Coronary artery (tissue), 2 donors: ENCODE results near the gene FTSJ1.
"Not testable (repeated sequence)": the region's sequence is repeated elsewhere in the genome, so short reads cannot be mapped to it uniquely, and the experiment has no call there.

Source experiments
- DNase-seq: peaks from one replicate; pipeline ENCODE4 v3.0.0-alpha.2; 2017; ENCODE audit warnings: low spot score
- H3K27ac ChIP-seq, 2 donors: fragments of 200-600 bp; sonication (generic); one replicate each; pipeline ENCODE4 v1.5.1; 2016 to 2019
- H3K4me3 ChIP-seq: fragments of 200-600 bp; sonication (generic); 2 replicates; pipeline ENCODE4 v1.5.1; 2016; ENCODE audit warnings: mild to moderate bottlenecking, moderate library complexity
- TF ChIP-seq, protein P1 (sequence below): fragments of 200-600 bp; sonication (generic); IDR thresholded peaks from one replicate; pipeline ENCODE4 v1.5.1; 2019; ENCODE audit warnings: antibody characterized with exemption

The FTSJ1 gene

DNA sequence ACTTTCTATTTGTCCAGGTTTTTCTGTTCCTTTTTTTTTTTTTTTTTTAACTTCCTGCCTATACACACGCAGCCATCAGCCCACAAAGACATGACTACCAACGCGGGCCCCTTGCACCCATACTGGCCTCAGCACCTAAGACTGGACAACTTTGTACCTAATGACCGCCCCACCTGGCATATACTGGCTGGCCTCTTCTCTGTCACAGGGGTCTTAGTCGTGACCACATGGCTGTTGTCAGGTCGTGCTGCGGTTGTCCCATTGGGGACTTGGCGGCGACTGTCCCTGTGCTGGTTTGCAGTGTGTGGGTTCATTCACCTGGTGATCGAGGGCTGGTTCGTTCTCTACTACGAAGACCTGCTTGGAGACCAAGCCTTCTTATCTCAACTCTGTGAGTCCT lies 47.7 kb downstream of the FTSJ1 start:
- TF ChIP-seq, protein P1, sequence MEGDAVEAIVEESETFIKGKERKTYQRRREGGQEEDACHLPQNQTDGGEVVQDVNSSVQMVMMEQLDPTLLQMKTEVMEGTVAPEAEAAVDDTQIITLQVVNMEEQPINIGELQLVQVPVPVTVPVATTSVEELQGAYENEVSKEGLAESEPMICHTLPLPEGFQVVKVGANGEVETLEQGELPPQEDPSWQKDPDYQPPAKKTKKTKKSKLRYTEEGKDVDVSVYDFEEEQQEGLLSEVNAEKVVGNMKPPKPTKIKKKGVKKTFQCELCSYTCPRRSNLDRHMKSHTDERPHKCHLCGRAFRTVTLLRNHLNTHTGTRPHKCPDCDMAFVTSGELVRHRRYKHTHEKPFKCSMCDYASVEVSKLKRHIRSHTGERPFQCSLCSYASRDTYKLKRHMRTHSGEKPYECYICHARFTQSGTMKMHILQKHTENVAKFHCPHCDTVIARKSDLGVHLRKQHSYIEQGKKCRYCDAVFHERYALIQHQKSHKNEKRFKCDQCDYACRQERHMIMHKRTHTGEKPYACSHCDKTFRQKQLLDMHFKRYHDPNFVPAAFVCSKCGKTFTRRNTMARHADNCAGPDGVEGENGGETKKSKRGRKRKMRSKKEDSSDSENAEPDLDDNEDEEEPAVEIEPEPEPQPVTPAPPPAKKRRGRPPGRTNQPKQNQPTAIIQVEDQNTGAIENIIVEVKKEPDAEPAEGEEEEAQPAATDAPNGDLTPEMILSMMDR = no peak
- no peak overlapping the region for H3K27ac ChIP-seq
- no peak for DNase-seq
- no peak overlapping the region for H3K4me3 ChIP-seq

DNA sequence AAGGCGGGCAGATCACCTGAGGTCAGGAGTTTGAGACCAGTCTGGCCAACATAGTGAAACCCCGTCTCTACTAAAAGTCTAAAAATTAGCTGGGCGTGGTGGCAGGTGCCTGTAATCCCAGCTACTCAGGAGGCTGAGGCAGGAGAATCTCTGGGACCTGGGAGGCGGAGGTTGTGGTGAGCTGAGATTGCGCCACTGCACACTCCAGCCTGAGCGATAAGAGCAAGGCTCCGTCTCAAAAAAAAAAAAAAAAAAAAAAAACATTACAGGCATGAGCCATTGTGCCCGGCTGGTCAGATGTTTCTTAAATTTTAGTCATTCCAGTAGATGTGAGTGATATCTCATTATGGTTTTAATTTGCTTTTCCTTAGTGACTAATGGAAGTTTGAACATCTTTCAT lies 49.9 kb downstream of the FTSJ1 start:
- H3K4me3 ChIP-seq, H3K27ac ChIP-seq, DNase-seq: not testable (repeated sequence)

DNA sequence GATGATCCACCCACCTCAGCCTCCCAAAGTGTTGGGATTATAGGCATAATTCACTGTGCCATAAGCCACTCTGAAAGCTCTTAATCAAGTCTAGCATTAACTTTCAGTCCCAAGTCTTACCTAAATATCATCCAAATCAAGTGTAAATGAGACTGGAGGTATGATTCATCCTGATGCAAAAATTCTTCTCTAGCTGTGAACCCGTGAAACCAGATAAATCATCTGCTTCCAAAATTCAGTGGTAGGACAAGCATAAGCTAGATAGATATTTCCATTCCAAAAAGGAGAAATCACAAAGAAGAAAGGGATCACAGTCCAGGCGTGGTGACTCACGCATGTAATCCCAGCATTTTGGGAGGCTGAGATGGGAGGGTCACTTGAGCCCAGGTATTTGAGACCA lies 54.7 kb downstream of the FTSJ1 start:
- Histone ChIP-seq H3K4me3 (no peak overlapping the region), H3K27ac (peak overlapping the region in 1 of 2 donors; percentile 66)
- DNase-seq = no peak
- TF ChIP-seq, protein P1 = no peak

DNA sequence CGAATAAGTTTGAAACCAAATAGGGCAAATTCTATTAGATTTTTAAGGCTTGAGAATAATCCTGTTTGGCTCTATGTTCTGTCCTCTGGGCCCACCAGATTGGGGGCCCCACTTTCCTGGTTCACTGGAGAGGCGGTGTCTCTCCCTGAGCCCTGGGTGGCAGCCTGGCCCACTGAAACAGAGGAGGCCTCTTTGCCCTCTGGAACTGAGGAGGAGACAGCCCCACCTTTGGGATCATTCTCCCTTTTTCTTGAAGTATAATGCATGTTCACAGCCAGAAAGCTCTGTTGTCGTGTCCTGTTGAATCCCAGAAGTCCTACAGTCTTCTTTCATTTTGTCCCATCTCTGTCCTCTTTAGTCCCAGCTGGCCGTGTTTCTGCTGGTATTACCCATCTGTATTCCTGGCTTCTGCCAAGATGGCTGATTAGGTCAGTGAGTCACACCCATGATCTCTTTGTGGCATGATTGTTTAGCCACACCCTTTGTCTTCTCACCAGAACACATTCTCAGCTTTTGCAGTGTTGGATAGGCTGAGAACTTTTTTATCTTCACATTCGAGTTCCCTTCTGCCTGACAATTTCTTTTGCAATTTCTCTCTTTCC lies 55.5 kb downstream of the FTSJ1 start:
- DNase-seq = no peak
- Histone ChIP-seq H3K27ac (peak overlapping the region in 1 of 2 donors; percentile 66), H3K4me3 (no peak overlapping the region)
- TF ChIP-seq, protein P1 = no peak

DNA sequence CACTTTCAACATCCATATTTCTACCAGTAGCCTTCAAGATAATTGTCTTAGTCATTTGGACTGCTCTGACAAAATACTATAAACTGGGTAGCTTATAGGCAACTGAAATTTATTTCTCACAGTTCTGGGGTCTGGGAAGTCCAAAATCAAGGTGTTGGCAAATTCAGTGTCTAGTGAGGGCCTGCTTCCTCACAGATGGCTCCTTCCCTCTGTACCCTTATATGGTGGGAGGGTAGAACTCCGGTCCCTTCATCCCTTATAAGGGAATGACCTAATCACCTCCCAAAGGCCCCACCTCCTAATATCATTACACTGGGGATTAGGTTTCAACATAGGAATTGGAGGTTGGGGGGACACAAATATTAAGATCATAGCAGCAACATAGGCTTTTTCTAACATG lies 56.2 kb downstream of the FTSJ1 start:
- no peak for DNase-seq
- H3K4me3 ChIP-seq = no peak overlapping the region
- H3K27ac ChIP-seq = peak overlapping the region in 1 of 2 donors; percentile 66
- TF ChIP-seq, protein P1 = no peak

DNA sequence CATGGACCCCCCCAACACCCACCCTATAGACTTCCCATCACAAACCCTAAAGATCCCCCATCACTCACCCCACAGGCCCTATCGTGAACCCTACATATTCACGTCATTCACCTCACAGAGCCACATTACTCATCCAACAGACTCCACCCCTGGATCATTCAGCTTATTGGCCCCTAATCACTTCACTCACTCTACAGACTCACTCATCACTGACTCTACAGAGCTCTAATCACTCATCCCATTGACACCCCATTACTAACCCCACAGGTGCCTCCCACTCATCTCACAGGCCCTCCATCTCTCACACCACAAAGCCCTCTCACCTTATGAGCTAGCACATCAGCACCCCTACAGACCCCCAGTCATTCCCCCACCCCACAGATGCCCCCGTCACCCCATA lies 57.2 kb downstream of the FTSJ1 start:
- TF ChIP-seq, protein P1 = no peak
- Histone ChIP-seq H3K27ac (peak overlapping the region in 1 of 2 donors; percentile 66), H3K4me3 (no peak overlapping the region)
- DNase-seq = no peak
